Activated CD8-positive, alpha-beta memory T cell treated with anti-CD3 and anti-CD28 coated beads for 48 hours (primary cell): ENCODE results near the gene CTDSPL2.
"Not testable (repeated sequence)": the region's sequence is repeated elsewhere in the genome, so short reads cannot be mapped to it uniquely, and the experiment has no call there.

Experiments
- DNase-seq, 3 experiments: peaks; one replicate each; pipeline ENCODE4 v3.0.0-alpha.2; 2020; ENCODE audit warnings: low read depth in 2 of 3, low spot score in 2 of 3

The CTDSPL2 gene

GRCh38 chr15:44537735-44538240 lies 110.4 kb downstream of the CTDSPL2 start:
- no peak for DNase-seq

- no peak for DNase-seq
Observed at GRCh38 chr15:44541282-44541958, 114.0 kb downstream of the CTDSPL2 start.

GRCh38 chr15:44542596-44542995 lies 115.2 kb downstream of the CTDSPL2 start:
- DNase-seq, result no peak

- not testable (repeated sequence) for DNase-seq
Observed at GRCh38 chr15:44544745-44545144, 117.3 kb downstream of the CTDSPL2 start.

- peak in 2 of 3 experiments; percentile 18 to 22 for DNase-seq
Observed at GRCh38 chr15:44545913-44546802, 118.7 kb downstream of the CTDSPL2 start.

- not testable (repeated sequence) for DNase-seq
Observed at GRCh38 chr15:44549152-44549551, 121.7 kb downstream of the CTDSPL2 start.

GRCh38 chr15:44550256-44550655 lies 122.8 kb downstream of the CTDSPL2 start:
- no peak for DNase-seq

GRCh38 chr15:44550734-44551133 lies 123.3 kb downstream of the CTDSPL2 start:
- no peak for DNase-seq

- no peak for DNase-seq
Observed at GRCh38 chr15:44554934-44555723, 127.7 kb downstream of the CTDSPL2 start.

GRCh38 chr15:44560926-44561325 lies 133.5 kb downstream of the CTDSPL2 start:
- DNase-seq, result not testable (repeated sequence)

GRCh38 chr15:44565387-44566154 lies 138.1 kb downstream of the CTDSPL2 start:
- DNase-seq, result no peak

- no peak for DNase-seq
Observed at GRCh38 chr15:44566155-44566540, 138.7 kb downstream of the CTDSPL2 start.

GRCh38 chr15:44568338-44568737 lies 140.9 kb downstream of the CTDSPL2 start:
- DNase-seq, result no peak

GRCh38 chr15:44569316-44569715 lies 141.9 kb downstream of the CTDSPL2 start:
- DNase-seq, result no peak

- no peak for DNase-seq
Observed at GRCh38 chr15:44570361-44570760, 142.9 kb downstream of the CTDSPL2 start.

- no peak for DNase-seq
Observed at GRCh38 chr15:44573386-44573785, 146.0 kb downstream of the CTDSPL2 start.

GRCh38 chr15:44574734-44575133 lies 147.3 kb downstream of the CTDSPL2 start:
- no peak for DNase-seq
